Spleen (tissue), 11 donors: Measurements from ENCODE around the gene PACSIN1. TPM values are rescaled to one million over a fixed set of nuclear protein-coding genes. Genes with fewer than 3 reads are reported as not detected.

Experiments
- DNase-seq: peaks from one replicate; pipeline ENCODE4 v3.0.0-alpha.2; 2020
- H3K27ac ChIP-seq, 8 donors: fragments of 200-600 bp; sonication (generic) in 7 of 8; 1 replicate in 4 of 8; 2 replicates in 4 of 8; pipeline versions ENCODE4 v1.5.0 to v1.8.0; 2016 to 2021; ENCODE audit warnings: inconsistent platforms in 4 of 8, mild to moderate bottlenecking in 4 of 8, moderate library complexity in 1 of 8
- H3K27me3 ChIP-seq, 7 donors: fragments of 200-600 bp; sonication (generic) in 6 of 7; replicated peaks in 1 of 7; 1 replicate in 4 of 7; 2 replicates in 3 of 7; pipeline versions ENCODE4 v1.5.0 to v1.8.0; 2016 to 2021; ENCODE audit warnings: inconsistent platforms in 3 of 7, mild to moderate bottlenecking in 1 of 7
- H3K36me3 ChIP-seq, 6 donors: fragments of 200-600 bp; sonication (generic) in 5 of 6; 1 replicate in 4 of 6; 2 replicates in 2 of 6; pipeline versions ENCODE4 v1.5.0 to v1.8.0; 2016 to 2021; ENCODE audit warnings: inconsistent platforms in 2 of 6
- H3K4me1 ChIP-seq, 6 donors: fragments of 200-600 bp; sonication (generic) in 5 of 6; 1 replicate in 3 of 6; 2 replicates in 3 of 6; pipeline versions ENCODE4 v1.5.0 to v1.8.0; 2016 to 2021; ENCODE audit warnings: inconsistent platforms in 3 of 6
- H3K4me3 ChIP-seq, 8 donors: fragments of 200-600 bp; sonication (generic) in 7 of 8; 1 replicate in 4 of 8; 2 replicates in 4 of 8; pipeline versions ENCODE4 v1.5.0 to v1.8.0; 2016 to 2021; ENCODE audit warnings: inconsistent platforms in 4 of 8, mild to moderate bottlenecking in 4 of 8, moderate library complexity in 2 of 8
- H3K9me3 ChIP-seq, 8 donors: fragments of 200-600 bp; sonication (generic) in 7 of 8; 1 replicate in 4 of 8; 2 replicates in 4 of 8; pipeline versions ENCODE4 v1.5.0 to v1.8.0; 2016 to 2021; ENCODE audit warnings: inconsistent platforms in 4 of 8
- CTCF ChIP-seq, 11 experiments: fragments of 200-600 bp in 7 of 11; fragments of 450-650 bp in 4 of 11; sonication (generic) in 4 of 11; IDR thresholded peaks in 8 of 11; conservative IDR thresholded peaks in 3 of 11; 1 replicate in 7 of 11; 2 replicates in 4 of 11; pipeline versions ENCODE4 v1.4.0 to v1.8.0; 2016 to 2021; ENCODE audit warnings: antibody characterized with exemption in 11 of 11, inconsistent platforms in 4 of 11, mild to moderate bottlenecking in 1 of 11
- POLR2A ChIP-seq, 3 donors: fragments of 450-650 bp; IDR thresholded peaks; one replicate each; pipeline ENCODE4 v1.5.1; 2017; ENCODE audit warnings: antibody characterized with exemption in 3 of 3, mild to moderate bottlenecking in 1 of 3
- POLR2AphosphoS5 ChIP-seq, 3 donors: sonication (generic); formaldehyde crosslinking; IDR thresholded peaks; one replicate each; pipeline ENCODE4 v1.5.1; 2017; ENCODE audit warnings: antibody characterized with exemption in 3 of 3
- WGBS, 5 donors: extraction: QIAGEN DNeasy Blood & Tissue Kit in 3 of 5; methylation state at CpG; one replicate each; pipeline versions ENCODE4 v1.1.5 to v1.1.7; 2013 to 2018; 5-methylcytosine and 5-hydroxymethylcytosine counted together
- intact Hi-C: fragments of 100-400 bp; cut with DNase I; formaldehyde crosslinking; loops from one replicate; pipeline ENCODE4 v1.15.0; 2023; ENCODE audit warnings: low total_unique reads
- polyA plus RNA-seq, 3 donors: library from polyadenylated mRNA; stranded (reverse); fragments of 200-250 nt; gene quantifications; one replicate each; pipeline ENCODE4 v1.2.1, GENCODE V29; 2013
- total RNA-seq, 7 donors: library from RNA; depleted of rRNA in 3 of 7; stranded (reverse); fragments of >200 nt in 3 of 7; fragmentation: NEBNext Ultra II Directional in 4 of 7; extraction: Animal tissue kit (Norgen Biotek cat#: 25700) in 4 of 7; gene quantifications; one replicate each; pipeline versions ENCODE4 v1.1.0 to v1.2.1, GENCODE V29; 2016 to 2021
- donor health status: healthy with polysubstance abuse.
- donor health status: DM: no; HTN: no; CAD: no; lungs with moderate emphysema.
- donor health status: DM: no; HTN: no; CAD: no.
- donor health status: Bipolar disorder and iron deficiency.
- donor health status: healthy.
- donor health status: DM: no; HTN: no; CAD: no.
- donor health status: DM: yes; HTN: yes; CAD: no.

The PACSIN1 gene
- total and polyA plus RNA-seq, 10 donors = 0.66 to 2.8 (median 1.3) TPM

GRCh38 chr6:34556031-34556471 is 90.2 kb downstream of the PACSIN1 start, which contains the start of gene SPDEF:
SPDEF (minus strand) TSS chr6:34556329; CDS start chr6:34544455, 11,874 bp downstream.
- no peak for DNase-seq
- intact Hi-C loops = no loop called here
- TF ChIP-seq POLR2AphosphoS5 (IDR thresholded peaks at IDR 0.05) = no peak
- no peak for TF ChIP-seq CTCF (IDR thresholded peaks at IDR 0.05 in 8 of 11, conservative IDR thresholded peaks at IDR 0.05 in 3 of 11)
- no peak for TF ChIP-seq POLR2A (IDR thresholded peaks at IDR 0.05)
- Histone ChIP-seq H3K9me3 (peaks cover 0 to 11% (median 9%) of the 10 kb centered on the region in 8 donors), H3K4me3 (no peak within 1 kb of the TSS), H3K36me3 (no peaks in the 10 kb centered on the region), H3K27me3 (peaks cover 0 to 2% (median 0%) of the 10 kb centered on the region in 7 donors), H3K4me1 (peaks cover 0 to 9% (median 2%) of the 10 kb centered on the region in 6 donors), H3K27ac (no peak within 1 kb of the TSS)
- 48 to 64% (median 60%) methylated on average over 5 to 6 of the region's 6 CpGs for WGBS, 5 donors

DNA sequence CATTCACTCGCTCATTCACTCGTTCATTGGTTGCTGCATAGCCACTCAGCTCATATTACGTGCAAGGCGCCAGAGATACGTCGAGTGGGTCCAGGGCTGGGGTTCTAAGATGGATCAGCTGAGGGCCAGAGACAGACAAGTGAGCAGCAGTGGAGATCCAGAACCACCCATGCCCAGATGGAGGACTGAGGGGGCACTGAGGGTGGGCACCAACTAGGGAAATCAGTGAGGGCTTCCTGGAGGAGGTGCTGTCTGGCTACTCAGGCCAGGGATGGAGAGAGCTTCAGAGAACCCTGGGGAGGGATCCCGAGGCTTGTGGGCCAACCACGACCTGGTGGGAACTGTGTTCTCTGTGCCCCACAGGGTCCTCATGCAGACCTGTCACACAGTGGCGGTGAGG is 90.6 kb downstream of the PACSIN1 start:
- 85 to 94% (median 88%) methylated on average over 8 to 9 of the region's 9 CpGs for WGBS, 5 donors
- Histone ChIP-seq H3K27ac (no peak overlapping the region), H3K4me3 (no peak overlapping the region), H3K27me3 (no peaks in the 10 kb centered on the region), H3K9me3 (peaks cover 0 to 11% (median 9%) of the 10 kb centered on the region in 8 donors), H3K4me1 (peaks cover 0 to 9% (median 2%) of the 10 kb centered on the region in 6 donors), H3K36me3 (no peaks in the 10 kb centered on the region)
- TF ChIP-seq POLR2AphosphoS5 (IDR thresholded peaks at IDR 0.05) = no peak
- TF ChIP-seq CTCF (IDR thresholded peaks at IDR 0.05 in 8 of 11, conservative IDR thresholded peaks at IDR 0.05 in 3 of 11) = no peak
- TF ChIP-seq POLR2A (IDR thresholded peaks at IDR 0.05) = no peak
- intact Hi-C loops = no loop called here
- no peak for DNase-seq

GRCh38 chr6:34557228-34557627 is 91.4 kb downstream of the PACSIN1 start:
- no peak for DNase-seq
- Histone ChIP-seq H3K4me3 (no peak overlapping the region), H3K36me3 (no peaks in the 10 kb centered on the region), H3K27me3 (no peaks in the 10 kb centered on the region), H3K9me3 (peaks cover 0 to 11% (median 9%) of the 10 kb centered on the region in 8 donors), H3K4me1 (peaks cover 0 to 9% (median 2%) of the 10 kb centered on the region in 6 donors), H3K27ac (no peak overlapping the region)
- intact Hi-C loops = no loop called here
- TF ChIP-seq POLR2AphosphoS5 (IDR thresholded peaks at IDR 0.05) = no peak
- TF ChIP-seq CTCF (IDR thresholded peaks at IDR 0.05 in 8 of 11, conservative IDR thresholded peaks at IDR 0.05 in 3 of 11) = no peak
- 76 to 94% (median 91%) methylated on average over 9 of the region's 9 CpGs for WGBS, 5 donors

DNA sequence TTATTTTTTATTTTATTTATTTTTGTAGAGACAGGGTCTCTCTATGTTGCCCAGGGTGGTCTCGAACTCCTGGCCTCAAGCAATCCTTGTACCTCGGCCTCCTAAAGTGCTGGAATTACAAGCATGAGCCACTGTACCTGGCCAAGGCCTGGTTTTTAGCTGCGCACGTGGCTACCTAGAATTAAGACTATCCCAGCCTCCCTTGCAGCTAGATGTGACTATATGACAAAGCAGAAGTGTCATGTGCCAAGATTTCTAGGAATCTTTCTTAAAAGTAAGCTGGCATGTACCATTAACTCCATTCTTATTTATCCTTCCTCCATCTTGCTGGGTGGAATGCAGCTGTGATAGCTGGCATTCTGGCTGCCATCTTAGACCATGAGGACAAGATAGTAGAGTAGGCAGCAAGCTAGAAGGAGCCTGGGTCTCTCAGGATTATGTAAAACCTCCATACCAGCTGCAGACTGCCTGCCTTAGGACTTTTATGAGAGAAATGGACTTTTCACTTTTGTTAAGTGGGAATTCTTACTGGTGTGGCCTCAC is 92.4 kb downstream of the PACSIN1 start:
- Histone ChIP-seq H3K36me3 (no peaks in the 10 kb centered on the region), H3K27me3 (no peaks in the 10 kb centered on the region), H3K9me3 (peaks cover 0 to 11% (median 9%) of the 10 kb centered on the region in 8 donors), H3K4me1 (peaks cover 0 to 9% (median 2%) of the 10 kb centered on the region in 6 donors), H3K27ac (no peak overlapping the region), H3K4me3 (no peak overlapping the region)
- WGBS, 5 donors = 72 to 95% (median 88%) methylated on average over 4 of the region's 4 CpGs
- TF ChIP-seq POLR2AphosphoS5 (IDR thresholded peaks at IDR 0.05) (no peak), POLR2A (IDR thresholded peaks at IDR 0.05) (no peak)
- intact Hi-C loops = no loop called here
- no peak for DNase-seq
